ENCODE results near the gene ST7.

DNA sequence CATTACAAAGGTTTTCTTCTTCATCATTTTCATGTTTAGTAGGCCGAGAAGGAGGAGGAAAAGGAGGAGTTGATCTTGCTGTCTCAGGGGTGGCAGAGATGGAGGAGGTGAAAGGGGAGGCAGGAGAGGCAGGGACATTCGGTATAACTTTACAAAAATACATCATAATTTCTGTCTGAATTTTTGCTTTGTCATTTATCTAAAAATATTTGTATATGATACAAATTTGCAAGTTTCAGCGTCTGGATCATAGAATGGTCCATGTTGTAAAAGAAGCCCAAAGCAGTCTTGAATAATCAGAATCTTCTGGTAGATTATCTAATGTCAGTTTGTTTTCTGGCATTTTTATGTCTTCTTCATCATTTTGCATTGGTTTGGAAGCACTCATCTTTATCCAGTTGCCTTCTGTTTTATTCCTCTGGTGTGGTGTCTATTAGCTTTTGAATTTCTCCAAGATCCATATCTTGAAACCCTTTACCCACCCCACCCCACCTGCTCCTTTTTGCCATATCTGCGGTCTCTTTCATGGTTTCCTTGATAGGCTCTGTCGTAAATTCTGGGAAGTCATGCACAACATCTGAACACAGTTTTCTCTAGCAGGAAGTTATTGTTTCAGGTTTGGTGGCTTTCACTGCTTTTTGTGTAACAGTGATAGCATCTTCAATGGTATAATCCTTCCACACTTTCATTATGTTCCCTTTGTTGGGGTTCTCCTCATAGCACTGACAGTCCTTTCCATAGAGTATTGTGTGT is 95.0 kb downstream of the ST7 start:
- TF ChIP-seq, protein P1, sequence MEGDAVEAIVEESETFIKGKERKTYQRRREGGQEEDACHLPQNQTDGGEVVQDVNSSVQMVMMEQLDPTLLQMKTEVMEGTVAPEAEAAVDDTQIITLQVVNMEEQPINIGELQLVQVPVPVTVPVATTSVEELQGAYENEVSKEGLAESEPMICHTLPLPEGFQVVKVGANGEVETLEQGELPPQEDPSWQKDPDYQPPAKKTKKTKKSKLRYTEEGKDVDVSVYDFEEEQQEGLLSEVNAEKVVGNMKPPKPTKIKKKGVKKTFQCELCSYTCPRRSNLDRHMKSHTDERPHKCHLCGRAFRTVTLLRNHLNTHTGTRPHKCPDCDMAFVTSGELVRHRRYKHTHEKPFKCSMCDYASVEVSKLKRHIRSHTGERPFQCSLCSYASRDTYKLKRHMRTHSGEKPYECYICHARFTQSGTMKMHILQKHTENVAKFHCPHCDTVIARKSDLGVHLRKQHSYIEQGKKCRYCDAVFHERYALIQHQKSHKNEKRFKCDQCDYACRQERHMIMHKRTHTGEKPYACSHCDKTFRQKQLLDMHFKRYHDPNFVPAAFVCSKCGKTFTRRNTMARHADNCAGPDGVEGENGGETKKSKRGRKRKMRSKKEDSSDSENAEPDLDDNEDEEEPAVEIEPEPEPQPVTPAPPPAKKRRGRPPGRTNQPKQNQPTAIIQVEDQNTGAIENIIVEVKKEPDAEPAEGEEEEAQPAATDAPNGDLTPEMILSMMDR (IDR thresholded peaks at IDR 0.05; ENCODE audit: insufficient read depth, low read depth, low read length): no peak
- TF ChIP-seq EZH2 (IDR thresholded peaks at IDR 0.05; ENCODE audit: insufficient read depth, low read length): no peak
